HG02973 (cell line): ENCODE measurements around the gene SARS2.
A peak's percentile ranks its signal among the peaks of the same experiment; 100 is the strongest.
"Not testable (repeated sequence)": the region's sequence is repeated elsewhere in the genome, so short reads cannot be mapped to it uniquely, and the experiment has no call there.

ENCODE experiments used
- ATAC-seq: cut with Tn5 transposase; IDR thresholded peaks from one replicate; pipeline ENCODE4 v1.9.1; 2021; ENCODE audit warnings: moderate library complexity; ENCODE audit not compliant: unreplicated experiment

The SARS2 gene

GRCh38 chr19:38949580-38950367, 19.2 kb upstream of the SARS2 start:
- ATAC-seq: no peak

- no peak for ATAC-seq
Observed at GRCh38 chr19:38946229-38947010, 15.9 kb upstream of the SARS2 start.

- no peak for ATAC-seq
Observed at GRCh38 chr19:38945562-38946228, 15.1 kb upstream of the SARS2 start.

- ATAC-seq: no peak
Observed at GRCh38 chr19:38944981-38945506, 14.5 kb upstream of the SARS2 start.

- no peak for ATAC-seq
Observed at GRCh38 chr19:38942471-38943181, 12.1 kb upstream of the SARS2 start.

- ATAC-seq: no peak
Observed at GRCh38 chr19:38941979-38942378, 11.4 kb upstream of the SARS2 start.

GRCh38 chr19:38941466-38941865, 10.9 kb upstream of the SARS2 start:
- ATAC-seq: not testable (repeated sequence)

- no peak for ATAC-seq
Observed at GRCh38 chr19:38939957-38940356, 9.4 kb upstream of the SARS2 start.

GRCh38 chr19:38933544-38933943, 3.0 kb upstream of the SARS2 start:
- no peak for ATAC-seq

- ATAC-seq: no peak
Observed at GRCh38 chr19:38932425-38933179, 2.0 kb upstream of the SARS2 start.

- ATAC-seq: no peak
Observed at GRCh38 chr19:38931521-38931793, 894 bp upstream of the SARS2 start.

GRCh38 chr19:38930776-38931520, 385 bp upstream of the SARS2 start, which contains the start of gene MRPS12:
Gene MRPS12, plus strand, starts transcription at chr19:38930944. Its CDS starts 351 bp downstream, at chr19:38931295.
- peak; percentile 86 for ATAC-seq

GRCh38 chr19:38928391-38929001, 2.1 kb downstream of the SARS2 start:
- no peak for ATAC-seq

GRCh38 chr19:38924388-38924787, 6.2 kb downstream of the SARS2 start:
- no peak for ATAC-seq

- no peak for ATAC-seq
Observed at GRCh38 chr19:38922482-38922881, 8.1 kb downstream of the SARS2 start.

- no peak for ATAC-seq
Observed at GRCh38 chr19:38921420-38922274, 8.9 kb downstream of the SARS2 start.

- ATAC-seq: no peak
Observed at GRCh38 chr19:38920602-38921419, 9.8 kb downstream of the SARS2 start.
